Placental pericyte (primary cell): ENCODE data around the gene SCUBE1. TPM values are rescaled to one million over a fixed set of nuclear protein-coding genes. Genes with fewer than 3 reads are reported as not detected.

Experiments used
- total RNA-seq: library from RNA; depleted of rRNA; stranded (reverse); fragments of >200 nt; gene quantifications from 2 replicates; pipeline ENCODE4 v1.2.3, GENCODE V29; 2012

SCUBE1 gene
- not detected in 2 replicates for total RNA-seq

GRCh38 chr22:43343262-43343669, at the start of gene SCUBE1:
Gene SCUBE1 (minus strand): TSS chr22:43343372. CDS start chr22:43343261, 111 bp downstream.

GRCh38 chr22:43186272-43187170, 156.7 kb downstream of the SCUBE1 start, which contains the start of gene TTLL12:
Gene TTLL12 (minus strand): TSS chr22:43187134. CDS start chr22:43187069, 65 bp downstream.

GRCh38 chr22:43151251-43152002, 191.7 kb downstream of the SCUBE1 start, which contains the start of gene TSPO:
Gene TSPO (plus strand): TSS chr22:43151559. CDS start chr22:43159239, 7,680 bp downstream.

Other genes starting within 250 kb of the SCUBE1 start
- 0.14 and 1.3 TPM in 2 replicates for gene BIK, start 232.6 kb downstream of the SCUBE1 start, total RNA-seq
- gene MCAT, start 200.0 kb downstream of the SCUBE1 start, total RNA-seq = 17.9 and 20.4 TPM in 2 replicates
- gene TSPO, start 191.8 kb downstream of the SCUBE1 start, total RNA-seq = 206 and 216 TPM in 2 replicates
- gene TTLL12, start 156.2 kb downstream of the SCUBE1 start, total RNA-seq = 40.9 and 65.1 TPM in 2 replicates
- not detected in 2 replicates for gene MPPED1, start 68.6 kb upstream of the SCUBE1 start, total RNA-seq